ENCODE measurements around the gene MTURN.

The MTURN gene

GRCh38 chr7:30145426-30145970 lies 10.7 kb downstream of the MTURN start:
- H3K4me3 Mint-ChIP-seq, result no peak overlapping the region
- TF ChIP-seq CTCF (IDR thresholded peaks at IDR 0.05; ENCODE audit: unreplicated experiment in 3 of 3), result no peak
- H3K4me1 Mint-ChIP-seq, result peaks cover 28% of the 10 kb centered on the region
- no peaks in the 10 kb centered on the region for H3K9me3 Mint-ChIP-seq
- H3K27me3 Mint-ChIP-seq (ENCODE audit: low read depth), result no peaks in the 10 kb centered on the region
- H3K36me3 Mint-ChIP-seq (ENCODE audit: low read depth), result no peaks in the 10 kb centered on the region
- no peak overlapping the region for H3K27ac Mint-ChIP-seq

DNA sequence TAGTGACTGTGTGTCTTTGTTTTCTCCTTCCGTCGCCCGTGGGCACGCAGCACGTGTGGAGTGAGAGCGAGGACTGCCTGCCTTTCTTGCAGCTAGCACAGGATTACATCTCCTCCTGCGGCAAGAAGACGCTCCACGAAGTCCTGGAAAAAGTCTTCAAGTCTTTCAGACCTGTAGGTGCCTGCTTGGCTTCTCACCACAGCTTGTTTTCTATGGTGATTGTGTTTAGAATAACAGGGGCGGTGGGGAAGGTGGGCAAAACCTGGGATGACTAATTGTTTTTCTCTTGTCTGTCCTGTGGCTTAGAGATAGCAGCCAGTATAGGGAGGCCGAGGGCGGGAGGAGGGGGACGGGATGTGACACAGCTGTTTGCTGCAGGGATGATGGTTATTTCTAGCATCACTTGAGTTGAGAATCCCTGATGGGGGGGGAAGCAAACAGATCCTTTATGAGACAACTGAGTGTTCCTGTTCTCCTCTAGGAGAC lies 11.4 kb downstream of the MTURN start:
- no peak overlapping the region for H3K4me3 Mint-ChIP-seq
- H3K4me1 Mint-ChIP-seq, result peaks cover 26% of the 10 kb centered on the region
- H3K36me3 Mint-ChIP-seq (ENCODE audit: low read depth), result no peaks in the 10 kb centered on the region
- H3K27me3 Mint-ChIP-seq (ENCODE audit: low read depth), result no peaks in the 10 kb centered on the region
- H3K9me3 Mint-ChIP-seq, result no peaks in the 10 kb centered on the region
- no peak overlapping the region for H3K27ac Mint-ChIP-seq
- TF ChIP-seq CTCF (IDR thresholded peaks at IDR 0.05; ENCODE audit: unreplicated experiment in 3 of 3), result no peak

GRCh38 chr7:30147223-30147622 lies 12.4 kb downstream of the MTURN start:
- Mint-ChIP-seq H3K27ac (no peak overlapping the region), H3K9me3 (no peaks in the 10 kb centered on the region), H3K36me3 (ENCODE audit: low read depth) (peaks cover 1% of the 10 kb centered on the region), H3K27me3 (ENCODE audit: low read depth) (no peaks in the 10 kb centered on the region), H3K4me3 (no peak overlapping the region), H3K4me1 (peaks cover 23% of the 10 kb centered on the region)
- no peak for TF ChIP-seq CTCF (IDR thresholded peaks at IDR 0.05; ENCODE audit: unreplicated experiment in 3 of 3)

DNA sequence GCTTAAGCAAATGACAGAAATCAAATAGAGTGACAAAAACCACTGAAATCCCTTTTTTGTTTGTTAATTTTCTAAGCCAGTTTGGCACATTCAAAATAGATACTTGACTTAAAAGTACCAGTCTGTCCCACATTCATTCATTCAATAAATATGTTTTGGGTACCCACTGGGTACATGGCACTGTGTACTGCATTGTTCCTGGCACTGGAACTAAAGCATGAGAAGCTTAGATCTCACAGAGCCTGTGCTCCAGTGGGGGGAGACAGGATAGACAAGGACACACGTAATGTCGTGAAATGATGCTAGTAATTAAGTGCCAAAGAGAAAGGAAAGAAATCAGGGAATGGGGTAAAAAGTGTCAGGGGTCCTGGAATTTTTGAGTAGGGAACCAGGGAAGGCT lies 13.0 kb downstream of the MTURN start:
- no peaks in the 10 kb centered on the region for H3K27me3 Mint-ChIP-seq (ENCODE audit: low read depth)
- H3K27ac Mint-ChIP-seq, result no peak overlapping the region
- peaks cover 3% of the 10 kb centered on the region for H3K36me3 Mint-ChIP-seq (ENCODE audit: low read depth)
- no peaks in the 10 kb centered on the region for H3K9me3 Mint-ChIP-seq
- H3K4me3 Mint-ChIP-seq, result no peak overlapping the region
- peaks cover 18% of the 10 kb centered on the region for H3K4me1 Mint-ChIP-seq
- no peak for TF ChIP-seq CTCF (IDR thresholded peaks at IDR 0.05; ENCODE audit: unreplicated experiment in 3 of 3)

- no peak overlapping the region for H3K27ac Mint-ChIP-seq
- no peak for TF ChIP-seq CTCF (IDR thresholded peaks at IDR 0.05; ENCODE audit: unreplicated experiment in 3 of 3)
- peaks cover 11% of the 10 kb centered on the region for H3K4me1 Mint-ChIP-seq
- H3K36me3 Mint-ChIP-seq (ENCODE audit: low read depth), result peaks cover 3% of the 10 kb centered on the region
- no peaks in the 10 kb centered on the region for H3K9me3 Mint-ChIP-seq
- no peaks in the 10 kb centered on the region for H3K27me3 Mint-ChIP-seq (ENCODE audit: low read depth)
- no peak overlapping the region for H3K4me3 Mint-ChIP-seq
Observed at GRCh38 chr7:30148426-30148825, 13.6 kb downstream of the MTURN start.

DNA sequence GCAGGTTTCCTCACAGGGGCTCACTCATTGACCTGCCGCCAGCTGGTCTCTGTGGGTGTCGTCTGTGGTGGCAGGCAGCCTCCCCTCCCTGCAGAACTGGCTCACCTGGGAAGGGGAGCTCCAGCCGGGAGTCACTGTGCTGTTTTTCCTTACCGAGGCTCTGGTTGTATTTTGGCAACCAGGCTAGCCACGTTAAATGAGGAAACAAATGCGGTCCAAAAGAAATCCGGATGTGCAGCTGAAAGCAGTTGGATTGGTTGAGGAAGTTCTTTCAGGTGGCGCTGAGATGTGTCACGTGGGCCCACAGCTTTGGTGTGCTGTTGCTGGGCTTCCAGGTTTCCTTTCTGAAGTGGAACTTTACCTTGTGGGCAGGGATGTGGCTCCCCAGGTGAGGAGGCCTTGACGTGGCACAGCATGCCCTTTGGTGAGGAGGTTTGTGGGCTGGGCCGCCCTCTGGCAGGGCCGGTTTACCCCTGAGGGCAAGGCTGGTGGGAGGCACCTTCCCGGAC lies 14.2 kb downstream of the MTURN start:
- TF ChIP-seq CTCF (IDR thresholded peaks at IDR 0.05; ENCODE audit: unreplicated experiment in 3 of 3), result no peak
- Mint-ChIP-seq H3K4me3 (no peak overlapping the region), H3K4me1 (peaks cover 7% of the 10 kb centered on the region), H3K36me3 (ENCODE audit: low read depth) (peaks cover 3% of the 10 kb centered on the region), H3K9me3 (no peaks in the 10 kb centered on the region), H3K27ac (no peak overlapping the region), H3K27me3 (ENCODE audit: low read depth) (no peaks in the 10 kb centered on the region)

Measured in nephron (organoid).